Immature natural killer cell (primary cell): ENCODE measurements around the gene LEPROT. TPM values are rescaled to one million over a fixed set of nuclear protein-coding genes. Genes with fewer than 3 reads are reported as not detected.
"Not testable (repeated sequence)": the region's sequence is repeated elsewhere in the genome, so short reads cannot be mapped to it uniquely, and the experiment has no call there.

Source experiments
- DNase-seq, 3 donors: peaks; one replicate each; pipeline ENCODE4 v3.0.0; 2022; ENCODE audit warnings: mixed read lengths in 1 of 3
- H3K27ac Mint-ChIP-seq, 6 donors: one replicate each; pipeline ENCODE4 v1.8.0; 2020; ENCODE audit warnings: mixed read lengths in 6 of 6, mild to moderate bottlenecking in 5 of 6, inconsistent platforms in 4 of 6, moderate library complexity in 3 of 6
- H3K27me3 Mint-ChIP-seq, 3 donors: one replicate each; pipeline ENCODE4 v1.8.0; 2020 to 2021; ENCODE audit warnings: low read depth in 3 of 3, mild to moderate bottlenecking in 3 of 3, mixed read lengths in 3 of 3, moderate library complexity in 3 of 3, inconsistent platforms in 1 of 3
- H3K36me3 Mint-ChIP-seq, 3 donors: one replicate each; pipeline ENCODE4 v1.8.0; 2020; ENCODE audit warnings: mixed read lengths in 3 of 3, inconsistent platforms in 2 of 3, mild to moderate bottlenecking in 2 of 3
- H3K4me1 Mint-ChIP-seq, 2 donors: one replicate each; pipeline ENCODE4 v1.8.0; 2020; ENCODE audit warnings: inconsistent platforms in 2 of 2, mild to moderate bottlenecking in 2 of 2, mixed read lengths in 2 of 2, moderate library complexity in 1 of 2
- H3K4me3 Mint-ChIP-seq, 5 donors: one replicate each; pipeline ENCODE4 v1.8.0; 2020; ENCODE audit warnings: mild to moderate bottlenecking in 5 of 5, mixed read lengths in 5 of 5, inconsistent platforms in 3 of 5, moderate library complexity in 3 of 5
- H3K9me3 Mint-ChIP-seq, 6 donors: one replicate each; pipeline ENCODE4 v1.8.0; 2020; ENCODE audit warnings: mild to moderate bottlenecking in 6 of 6, mixed read lengths in 6 of 6, inconsistent platforms in 4 of 6, moderate library complexity in 3 of 6
- polyA plus RNA-seq, 3 donors: library from polyadenylated mRNA; unstranded; fragments of 300-500 nt; fragmentation: Illumina TruSeq; gene quantifications; one replicate each; pipeline ENCODE4 v1.2.3, GENCODE V29; 2021

Gene LEPROT
- polyA plus RNA-seq, 3 donors from 2014 or later, result 11.9 to 24.8 (median 17.6) TPM

DNA sequence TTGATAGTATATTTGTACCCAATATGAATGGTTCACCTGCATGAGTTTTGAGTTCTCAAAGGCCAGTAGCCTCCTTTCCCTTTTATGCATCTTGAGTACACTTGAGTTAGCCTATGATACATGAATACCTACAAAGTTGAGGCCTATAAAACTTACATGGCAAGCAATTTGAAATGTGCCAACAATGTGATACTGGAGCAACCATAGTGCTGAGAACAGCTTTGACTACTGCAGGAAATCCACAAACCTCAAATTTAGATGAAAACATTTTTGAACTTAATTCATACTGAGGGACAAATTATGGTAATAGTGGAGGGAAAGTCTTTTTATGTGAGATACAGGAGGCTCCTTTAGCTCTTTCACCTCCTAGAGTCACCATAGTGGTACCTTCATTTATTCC lies 37.4 kb downstream of the LEPROT start:
- Mint-ChIP-seq H3K4me1 (peaks cover 10 to 16% of the 10 kb centered on the region in 2 donors), H3K9me3 (peaks cover 0 to 9% (median 3%) of the 10 kb centered on the region in 6 donors), H3K4me3 (no peak overlapping the region), H3K27me3 (peaks cover 0 to 5% (median 3%) of the 10 kb centered on the region in 3 donors), H3K27ac (peak overlapping the region in 1 of 6 donors; percentile 10), H3K36me3 (peaks cover 0 to 13% (median 4%) of the 10 kb centered on the region in 3 donors)
- DNase-seq, result no peak

GRCh38 chr1:65458730-65459396 lies 38.4 kb downstream of the LEPROT start:
- Mint-ChIP-seq H3K36me3 (peaks cover 0 to 13% (median 4%) of the 10 kb centered on the region in 3 donors), H3K27me3 (peaks cover 0 to 5% (median 0%) of the 10 kb centered on the region in 3 donors), H3K4me3 (no peak overlapping the region), H3K27ac (no peak overlapping the region), H3K4me1 (peaks cover 10 to 16% of the 10 kb centered on the region in 2 donors), H3K9me3 (peaks cover 0 to 9% (median 7%) of the 10 kb centered on the region in 6 donors)
- DNase-seq, result no peak

GRCh38 chr1:65459397-65459768 lies 38.9 kb downstream of the LEPROT start:
- Mint-ChIP-seq H3K4me3 (no peak overlapping the region), H3K4me1 (peaks cover 10 to 16% of the 10 kb centered on the region in 2 donors), H3K27ac (no peak overlapping the region), H3K27me3 (peaks cover 0 to 5% (median 0%) of the 10 kb centered on the region in 3 donors), H3K36me3 (peaks cover 0 to 13% (median 4%) of the 10 kb centered on the region in 3 donors), H3K9me3 (peaks cover 0 to 10% (median 6%) of the 10 kb centered on the region in 6 donors)
- no peak for DNase-seq

DNA sequence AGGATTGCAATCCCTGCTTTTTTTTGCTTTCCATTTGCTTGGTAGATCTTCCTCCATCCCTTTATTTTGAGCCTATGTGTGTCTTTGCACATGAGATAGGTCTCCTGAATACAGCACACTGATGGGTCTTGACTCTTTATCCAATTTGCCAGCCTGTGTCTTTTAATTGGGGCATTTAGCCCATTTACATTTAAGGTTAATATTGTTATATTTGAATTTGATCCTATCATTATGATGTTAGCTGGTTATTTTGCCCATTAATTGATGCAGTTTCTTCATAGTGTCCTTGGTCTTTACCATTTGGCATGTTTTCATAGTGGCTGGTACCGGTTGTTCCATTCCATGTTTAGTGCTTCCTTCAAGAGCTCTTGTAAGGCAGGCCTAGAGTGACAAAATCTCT lies 45.4 kb downstream of the LEPROT start:
- H3K9me3 Mint-ChIP-seq, result peaks cover 0 to 16% (median 1%) of the 10 kb centered on the region in 6 donors
- DNase-seq, H3K36me3 Mint-ChIP-seq, H3K27ac Mint-ChIP-seq, H3K4me3 Mint-ChIP-seq, H3K27me3 Mint-ChIP-seq, H3K4me1 Mint-ChIP-seq: not testable (repeated sequence)

DNA sequence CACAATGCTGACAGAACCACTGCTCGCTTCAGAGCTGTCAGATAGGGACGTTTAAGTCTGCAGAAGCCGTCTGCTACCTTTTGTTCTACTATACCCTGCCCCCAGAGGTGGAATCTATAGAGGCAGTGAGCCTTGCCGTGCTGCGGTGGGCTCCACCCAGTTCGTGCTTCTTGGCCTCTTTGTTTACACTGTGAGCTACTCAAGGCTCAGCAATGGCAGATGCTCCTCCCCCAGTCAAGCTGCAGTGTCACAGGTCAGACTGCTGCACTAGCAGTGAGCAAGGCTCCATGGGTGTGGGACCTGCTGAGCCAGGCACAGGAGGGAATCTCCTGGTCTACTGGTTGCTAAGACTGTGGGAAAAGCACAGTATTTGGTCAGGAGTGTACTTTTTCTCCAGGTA lies 47.1 kb downstream of the LEPROT start:
- Mint-ChIP-seq H3K27ac (no peak overlapping the region), H3K9me3 (peaks cover 0 to 16% (median 1%) of the 10 kb centered on the region in 6 donors), H3K27me3 (no peaks in the 10 kb centered on the region), H3K36me3 (peaks cover 0 to 3% (median under 1%) of the 10 kb centered on the region in 3 donors), H3K4me1 (no peaks in the 10 kb centered on the region), H3K4me3 (no peak overlapping the region)
- DNase-seq, result no peak

DNA sequence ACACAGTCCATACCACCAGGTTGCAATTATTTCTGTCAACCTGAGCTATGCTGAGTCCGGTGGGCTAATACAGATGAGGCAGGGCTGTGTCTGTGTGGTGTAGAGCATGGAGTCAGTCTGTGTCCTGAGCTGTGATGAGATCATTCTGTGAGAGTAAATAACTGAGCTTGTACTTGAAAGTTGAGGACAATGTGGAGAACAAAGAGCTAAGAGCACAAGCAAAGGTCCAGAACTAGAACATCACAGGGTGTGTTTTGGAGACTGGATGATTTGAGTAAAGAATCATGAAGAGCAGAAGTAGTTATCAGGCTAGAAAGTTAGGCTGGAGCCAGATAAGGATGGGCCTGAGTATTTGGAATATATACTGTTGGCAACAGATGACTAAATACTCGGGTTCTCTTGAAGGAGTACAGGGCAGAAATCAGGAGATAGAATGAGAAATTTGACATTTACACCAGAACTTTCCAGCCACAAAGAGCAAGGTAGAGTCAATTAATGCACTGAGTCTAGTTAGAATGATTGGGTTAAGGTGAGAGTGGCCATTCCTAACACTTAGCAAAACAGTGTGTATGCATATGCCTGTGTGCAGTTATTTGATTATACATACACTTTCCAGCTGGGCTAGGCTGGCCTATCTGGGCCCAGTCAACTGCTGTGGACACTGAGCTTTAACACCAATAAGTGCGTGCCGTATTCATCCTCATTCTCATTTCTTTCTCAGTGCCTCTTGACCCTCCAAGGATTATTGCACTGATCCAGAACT lies 48.8 kb downstream of the LEPROT start:
- Mint-ChIP-seq H3K27me3 (no peaks in the 10 kb centered on the region), H3K4me1 (no peaks in the 10 kb centered on the region), H3K36me3 (peaks cover 0 to 3% (median 0%) of the 10 kb centered on the region in 3 donors), H3K9me3 (peaks cover 0 to 6% (median 1%) of the 10 kb centered on the region in 6 donors), H3K4me3 (no peak overlapping the region), H3K27ac (no peak overlapping the region)
- no peak for DNase-seq

DNA sequence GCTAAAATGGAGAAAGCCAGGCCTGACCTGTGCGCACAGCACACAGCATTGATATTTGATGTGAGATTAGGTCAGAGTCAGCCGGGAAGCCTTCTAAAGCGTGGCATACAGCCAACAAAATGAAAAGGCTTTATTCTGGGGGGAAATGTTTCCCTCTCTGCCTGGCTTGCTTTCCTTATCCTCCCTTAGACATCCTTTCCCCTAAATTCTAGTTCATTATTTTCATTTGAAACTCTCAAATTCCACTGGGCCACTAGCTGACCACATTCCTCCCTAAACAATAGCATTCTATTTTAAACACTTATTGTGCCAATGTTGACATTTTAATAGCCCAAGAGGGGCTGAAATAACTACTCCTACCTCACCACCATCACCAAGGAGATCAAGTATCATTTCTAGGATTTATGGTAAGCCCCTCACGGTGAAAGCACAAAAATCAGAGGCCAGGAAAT lies 49.4 kb downstream of the LEPROT start:
- Mint-ChIP-seq H3K27me3 (no peaks in the 10 kb centered on the region), H3K9me3 (peaks cover 0 to 5% (median 1%) of the 10 kb centered on the region in 6 donors), H3K27ac (no peak overlapping the region), H3K36me3 (peaks cover 0 to 3% (median 0%) of the 10 kb centered on the region in 3 donors), H3K4me1 (no peaks in the 10 kb centered on the region), H3K4me3 (no peak overlapping the region)
- no peak for DNase-seq

- Mint-ChIP-seq H3K4me3 (no peak overlapping the region), H3K36me3 (peaks cover 0 to under 1% (median 0%) of the 10 kb centered on the region in 3 donors), H3K4me1 (no peaks in the 10 kb centered on the region), H3K9me3 (peaks cover 0 to 5% (median 0%) of the 10 kb centered on the region in 6 donors), H3K27me3 (peaks cover 0 to 3% (median 0%) of the 10 kb centered on the region in 3 donors), H3K27ac (no peak overlapping the region)
- no peak for DNase-seq
Measured at GRCh38 chr1:65470766-65471165, 50.3 kb downstream of the LEPROT start.

DNA sequence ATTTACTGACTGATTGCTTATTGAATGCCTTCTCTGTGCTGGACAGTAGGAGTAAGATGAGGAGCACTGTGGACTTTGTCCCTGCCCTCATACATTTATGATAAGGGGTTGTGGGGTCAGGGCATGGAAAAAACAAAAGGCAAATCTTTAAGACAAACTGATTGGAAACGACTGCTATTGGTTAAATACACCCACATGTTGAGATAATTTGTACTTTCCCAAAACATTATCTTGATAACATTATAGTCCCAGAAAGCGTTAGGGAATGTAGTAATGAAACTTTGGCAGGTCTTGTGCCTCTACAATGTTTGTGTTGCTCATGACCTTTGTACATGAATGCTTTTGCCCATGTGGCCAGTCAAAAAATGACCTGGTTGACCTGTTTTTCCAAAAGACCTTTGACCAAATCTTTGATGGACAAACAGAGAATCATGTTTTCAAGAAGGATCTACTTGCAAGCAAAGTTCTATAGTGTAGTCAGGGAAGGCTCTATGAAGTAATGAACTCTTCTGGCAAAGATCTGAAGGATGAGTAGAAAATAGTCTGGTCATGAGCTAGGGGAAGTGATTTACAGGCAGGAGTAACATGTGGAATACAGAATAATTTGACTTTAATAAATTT lies 50.9 kb downstream of the LEPROT start:
- Mint-ChIP-seq H3K27me3 (peaks cover 0 to 3% (median 0%) of the 10 kb centered on the region in 3 donors), H3K36me3 (no peaks in the 10 kb centered on the region), H3K9me3 (peaks cover 0 to 4% (median 0%) of the 10 kb centered on the region in 6 donors), H3K27ac (no peak overlapping the region), H3K4me3 (no peak overlapping the region), H3K4me1 (no peaks in the 10 kb centered on the region)
- no peak for DNase-seq

GRCh38 chr1:65471861-65472332 lies 51.4 kb downstream of the LEPROT start:
- Mint-ChIP-seq H3K4me1 (no peaks in the 10 kb centered on the region), H3K36me3 (no peaks in the 10 kb centered on the region), H3K27ac (no peak overlapping the region), H3K4me3 (no peak overlapping the region), H3K9me3 (no peaks in the 10 kb centered on the region), H3K27me3 (peaks cover 0 to 3% (median 0%) of the 10 kb centered on the region in 3 donors)
- no peak for DNase-seq

- no peak overlapping the region for H3K27ac Mint-ChIP-seq
- H3K4me1 Mint-ChIP-seq, result no peaks in the 10 kb centered on the region
- no peaks in the 10 kb centered on the region for H3K9me3 Mint-ChIP-seq
- H3K27me3 Mint-ChIP-seq, result peaks cover 0 to 4% (median 3%) of the 10 kb centered on the region in 3 donors
- no peak overlapping the region for H3K4me3 Mint-ChIP-seq
- DNase-seq, result no peak
- H3K36me3 Mint-ChIP-seq, result no peaks in the 10 kb centered on the region
Measured at GRCh38 chr1:65476327-65476726, 55.9 kb downstream of the LEPROT start.

DNA sequence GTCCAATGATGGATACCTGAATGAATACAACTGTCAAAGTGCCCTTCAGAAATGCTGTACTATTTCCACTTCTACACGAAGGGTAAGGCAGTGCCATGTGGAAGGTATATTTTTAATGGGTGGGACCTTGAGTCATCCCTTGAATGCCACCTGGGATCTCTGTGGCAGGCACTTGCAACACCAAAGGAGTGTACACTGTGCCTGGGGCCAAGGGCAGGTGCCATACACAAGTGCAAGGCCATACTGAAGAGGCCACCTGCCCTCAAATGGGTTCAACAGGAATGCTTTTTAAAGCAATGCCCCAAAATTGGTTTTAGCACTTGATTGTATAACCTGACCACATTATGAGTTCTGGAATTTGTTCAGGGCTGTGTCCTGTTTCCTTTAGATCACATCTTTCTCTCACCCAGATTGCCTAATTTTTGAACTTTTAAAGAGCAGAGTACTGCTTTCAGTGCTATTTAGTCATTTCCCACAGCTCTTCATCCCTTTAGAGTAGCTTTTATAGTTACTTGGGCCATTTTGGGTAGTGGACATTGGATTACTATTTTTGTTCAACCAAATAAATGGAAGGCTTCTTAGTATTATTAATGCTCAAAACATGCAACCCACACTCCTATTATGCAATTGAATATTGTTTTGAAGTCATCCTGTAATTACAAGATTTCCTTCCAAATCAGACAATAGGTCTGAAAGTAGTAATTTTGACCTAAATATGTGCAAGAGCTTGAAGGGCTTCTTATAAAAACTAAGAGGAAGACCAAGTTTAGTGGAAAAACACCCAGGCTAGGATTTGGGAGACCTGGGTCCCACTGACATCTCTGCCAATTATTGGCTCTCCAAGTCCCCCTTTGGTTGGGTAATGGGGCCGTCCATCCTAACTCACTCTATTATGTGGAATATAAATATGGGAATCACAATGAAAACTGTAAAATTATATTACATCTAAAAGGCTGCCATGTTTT lies 57.2 kb downstream of the LEPROT start:
- no peaks in the 10 kb centered on the region for H3K36me3 Mint-ChIP-seq
- no peak for DNase-seq
- peaks cover 2 to 4% (median 3%) of the 10 kb centered on the region in 3 donors for H3K27me3 Mint-ChIP-seq
- no peak overlapping the region for H3K27ac Mint-ChIP-seq
- H3K4me1 Mint-ChIP-seq, result no peaks in the 10 kb centered on the region
- no peak overlapping the region for H3K4me3 Mint-ChIP-seq
- H3K9me3 Mint-ChIP-seq, result no peaks in the 10 kb centered on the region
